Right lobe of liver (tissue), 6 donors: Measurements from ENCODE around the gene PRSS2. TPM values are rescaled to one million over a fixed set of nuclear protein-coding genes. Genes with fewer than 3 reads are reported as not detected.
"Not testable (repeated sequence)": the region's sequence is repeated elsewhere in the genome, so short reads cannot be mapped to it uniquely, and the experiment has no call there.

Source experiments
- ATAC-seq, 4 donors: fragments of 200-7000 bp; cut with Tn5 transposase; one replicate each; pipeline ENCODE4 v1.9.1; 2020; ENCODE audit warnings: mild to moderate bottlenecking in 4 of 4, moderate library complexity in 4 of 4
- DNase-seq, 3 donors: peaks; one replicate each; pipeline ENCODE4 v3.0.0-alpha.2; 2020
- H3K27ac ChIP-seq, 3 donors: fragments of 200-600 bp; one replicate each; pipeline ENCODE4 v1.8.0; 2022
- H3K27me3 ChIP-seq, 2 donors: fragments of 200-600 bp; one replicate each; pipeline ENCODE4 v1.8.0; 2022
- H3K36me3 ChIP-seq, 4 donors: fragments of 200-600 bp; sonication (generic) in 1 of 4; one replicate each; pipeline versions ENCODE4 v1.5.1 to v1.8.0; 2017 to 2022; ENCODE audit warnings: control low read depth in 1 of 4
- H3K4me1 ChIP-seq, 4 donors: fragments of 200-600 bp; sonication (generic) in 1 of 4; one replicate each; pipeline versions ENCODE4 v1.5.1 to v1.8.0; 2017 to 2022; ENCODE audit warnings: control low read depth in 1 of 4
- H3K4me3 ChIP-seq, 3 donors: fragments of 200-600 bp; one replicate each; pipeline ENCODE4 v1.8.0; 2022
- H3K9me3 ChIP-seq, 4 donors: fragments of 200-600 bp; sonication (generic) in 1 of 4; one replicate each; pipeline versions ENCODE4 v1.5.1 to v1.8.0; 2017 to 2022; ENCODE audit warnings: control low read depth in 1 of 4
- CTCF ChIP-seq, 4 donors: fragments of 200-600 bp in 3 of 4; fragments of 450-650 bp in 1 of 4; IDR thresholded peaks; one replicate each; pipeline versions ENCODE4 v1.5.1 to v1.8.0; 2016 to 2022; ENCODE audit warnings: antibody characterized with exemption in 4 of 4, mild to moderate bottlenecking in 2 of 4
- POLR2A ChIP-seq: fragments of 450-650 bp; IDR thresholded peaks from one replicate; pipeline ENCODE4 v1.6.1; 2017; ENCODE audit warnings: antibody characterized with exemption, mild to moderate bottlenecking
- WGBS: methylation state at CpG from one replicate; pipeline ENCODE4 v1.1.6; 2018; ENCODE audit warnings: low coverage, low lambda C conversion rate; ENCODE audit not compliant: insufficient coverage; ENCODE audit errors: missing lambda C conversion rate; 5-methylcytosine and 5-hydroxymethylcytosine counted together
- intact Hi-C, 2 donors: fragments of 100-400 bp; cut with DNase I; formaldehyde crosslinking; loops; one replicate each; pipeline versions ENCODE4 v1.11.2 to v1.14.1; 2022
- total RNA-seq, 6 experiments: library from RNA; depleted of rRNA in 2 of 6; stranded (reverse); fragments of >200 nt in 2 of 6; fragmentation: NEBNext Ultra II Directional in 3 of 6; extraction: Animal tissue kit (Norgen Biotek cat#: 25700) in 3 of 6; gene quantifications; one replicate each; pipeline versions ENCODE4 v1.1.0 to v1.2.4, GENCODE V29; 2016 to 2023
- donor health status: DM: no; HTN: yes; CAD: no.
- donor health status: DM: no; HTN: no; CAD: no.
- donor health status: DM: no; HTN: no; CAD: no.
- donor health status: DM: no; HTN: yes; CAD: no.
- donor health status: DM: no; HTN: yes; CAD: no.

PRSS2 gene
- total RNA-seq, 6 experiments from 2014 or later: 0.26 TPM; not detected in 5

GRCh38 chr7:142739923-142740492, 30.8 kb upstream of the PRSS2 start:
- 25% methylated on average over 2 of the region's 2 CpGs for WGBS
- TF ChIP-seq POLR2A (no peak), CTCF (IDR thresholded peaks at IDR 0.05) (no peak)

GRCh38 chr7:142740786-142741185, 30.0 kb upstream of the PRSS2 start:
- no peak for ATAC-seq
- 29% methylated on average over 3 of the region's 5 CpGs for WGBS
- no peak overlapping the region for H3K27ac ChIP-seq

More at GRCh38 chr7:142739923-142740492, 30.8 kb upstream of the PRSS2 start:
- Histone ChIP-seq H3K9me3 (no peaks in the 10 kb centered on the region), H3K4me3 (no peak overlapping the region), H3K27me3 (no peaks in the 10 kb centered on the region), H3K4me1 (no peaks in the 10 kb centered on the region), H3K36me3 (no peaks in the 10 kb centered on the region), H3K27ac (no peak overlapping the region)
- DNase-seq (no peak), ATAC-seq (no peak)
- intact Hi-C loops: no loop called here

GRCh38 chr7:142741932-142742331, 28.8 kb upstream of the PRSS2 start:
- H3K36me3 ChIP-seq, DNase-seq, H3K27me3 ChIP-seq, intact Hi-C loops, H3K4me3 ChIP-seq, H3K9me3 ChIP-seq, H3K27ac ChIP-seq, H3K4me1 ChIP-seq: not testable (repeated sequence)
- ATAC-seq: peak in 1 of 4 donors; percentile 23

More at GRCh38 chr7:142740786-142741185, 30.0 kb upstream of the PRSS2 start:
- Histone ChIP-seq H3K4me1 (no peaks in the 10 kb centered on the region), H3K27me3 (no peaks in the 10 kb centered on the region), H3K36me3 (no peaks in the 10 kb centered on the region), H3K9me3 (no peaks in the 10 kb centered on the region), H3K4me3 (no peak overlapping the region)
- no peak for TF ChIP-seq POLR2A
- no peak for TF ChIP-seq CTCF (IDR thresholded peaks at IDR 0.05)
- no peak for DNase-seq
- intact Hi-C loops: no loop called here

- Histone ChIP-seq H3K4me1 (no peaks in the 10 kb centered on the region), H3K4me3 (no peak overlapping the region), H3K36me3 (no peaks in the 10 kb centered on the region), H3K9me3 (no peaks in the 10 kb centered on the region), H3K27me3 (no peaks in the 10 kb centered on the region), H3K27ac (no peak overlapping the region)
- TF ChIP-seq POLR2A: no peak
- intact Hi-C loops: no loop called here
- no peak for DNase-seq
- ATAC-seq: peak in 1 of 4 donors; percentile 25
- 17% methylated on average over 1 of the region's 1 CpG for WGBS
These were observed 25.6 kb upstream of the PRSS2 start for GRCh38 chr7:142745091-142745635.

GRCh38 chr7:142745745-142746144, 25.0 kb upstream of the PRSS2 start:
- Histone ChIP-seq H3K4me1 (no peaks in the 10 kb centered on the region), H3K27me3 (no peaks in the 10 kb centered on the region), H3K9me3 (no peaks in the 10 kb centered on the region), H3K36me3 (no peaks in the 10 kb centered on the region), H3K4me3 (no peak overlapping the region), H3K27ac (no peak overlapping the region)
- ATAC-seq: peak in 2 of 4 donors; percentile 14 to 49
- DNase-seq: no peak
- TF ChIP-seq CTCF (IDR thresholded peaks at IDR 0.05): no peak
- no peak for TF ChIP-seq POLR2A
- intact Hi-C loops: no loop called here
- WGBS: 43% methylated on average over 1 of the region's 4 CpGs
